Skin of body (tissue), 3 donors: ENCODE measurements around the gene IMPACT. TPM values are rescaled to one million over a fixed set of nuclear protein-coding genes. Genes with fewer than 3 reads are reported as not detected.
A peak's percentile ranks its signal among the peaks of the same experiment; 100 is the strongest.

Experiments
- DNase-seq: peaks from one replicate; lab custom pipeline; 2025; lab: John Stamatoyannopoulos, UW
- small RNA-seq: library from RNA; depleted of rRNA; stranded (forward); fragments of <200 nt; gene quantifications from one replicate; pipeline ENCODE3, GENCODE V24; 2014; ENCODE audit warnings: low replicate concordance
- total RNA-seq: library from RNA; depleted of rRNA; stranded (reverse); fragments of >200 nt; gene quantifications from one replicate; pipeline ENCODE4 v1.2.3, GENCODE V29; 2014

IMPACT gene
- total RNA-seq, 1 donor from 2014 or later = 25.4 TPM

DNA sequence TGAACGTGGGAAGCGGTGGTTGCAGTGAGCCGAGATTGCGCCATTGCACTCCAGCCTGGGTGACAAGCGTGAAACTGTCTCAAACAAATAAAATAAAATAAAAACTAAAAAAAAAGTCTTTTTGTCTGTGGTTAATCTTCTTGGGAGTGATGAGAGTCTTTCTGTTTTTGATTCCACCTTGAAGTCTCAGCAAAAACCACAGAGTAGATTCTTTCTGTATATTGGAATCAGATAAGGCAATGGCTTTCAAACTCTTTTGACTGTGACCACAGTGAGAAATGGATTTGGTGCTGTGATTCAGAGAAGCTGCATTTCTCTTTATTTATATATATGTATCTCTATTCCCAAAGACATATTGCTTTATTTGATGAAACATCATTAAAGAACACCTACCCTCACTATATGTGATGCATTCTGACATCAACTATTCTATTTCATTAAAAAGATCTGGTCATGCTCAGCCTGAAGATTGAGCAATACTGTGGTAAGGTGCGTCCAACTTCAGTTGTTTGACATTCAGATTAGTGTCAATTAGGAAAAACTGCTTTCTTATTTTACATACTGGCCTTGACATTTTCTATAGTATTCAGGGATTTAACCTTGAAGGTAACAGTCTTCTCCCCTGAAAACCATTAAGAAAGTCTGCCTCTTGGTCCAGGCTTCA is 49.6 kb downstream of the IMPACT start:
- DNase-seq = no peak

DNA sequence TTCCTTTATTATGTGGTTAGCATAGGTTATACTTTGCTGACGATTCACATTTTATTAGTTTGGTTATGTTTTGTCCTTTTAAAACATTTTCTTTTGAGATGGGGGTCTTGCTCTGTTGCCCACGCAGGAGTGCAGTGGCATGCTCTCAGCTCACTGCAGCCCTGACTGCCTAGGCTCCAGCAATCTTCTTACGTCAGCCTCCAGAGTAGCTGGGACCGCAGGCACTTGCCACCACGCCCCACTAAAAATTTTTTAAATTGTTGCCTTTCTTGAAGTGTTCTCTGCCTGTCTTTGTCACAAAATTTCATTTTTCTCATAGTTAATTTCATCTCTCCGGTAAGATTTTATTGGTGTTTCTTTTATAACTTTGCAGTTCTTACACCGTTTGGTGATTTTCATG is 52.9 kb downstream of the IMPACT start:
- no peak for DNase-seq

DNA sequence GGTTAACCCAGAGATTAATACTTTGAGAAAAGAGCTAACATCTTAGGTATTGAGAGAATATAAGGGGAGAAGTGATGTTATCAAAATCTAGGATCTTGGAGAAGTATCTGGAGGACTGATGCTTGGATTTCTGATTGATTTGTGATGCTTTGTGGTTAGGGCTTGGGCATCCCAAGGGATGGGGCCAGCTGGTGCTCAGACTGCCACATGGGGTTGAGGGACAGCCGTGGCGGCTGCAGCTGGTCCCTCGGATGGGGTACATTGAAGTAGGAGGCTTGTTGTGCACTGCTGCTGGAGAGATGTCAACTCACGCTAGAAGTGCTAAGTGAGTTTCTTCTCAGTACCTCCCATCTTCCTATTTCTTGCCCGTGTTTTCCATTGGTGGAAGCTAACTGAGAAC is 56.4 kb downstream of the IMPACT start:
- no peak for DNase-seq

DNA sequence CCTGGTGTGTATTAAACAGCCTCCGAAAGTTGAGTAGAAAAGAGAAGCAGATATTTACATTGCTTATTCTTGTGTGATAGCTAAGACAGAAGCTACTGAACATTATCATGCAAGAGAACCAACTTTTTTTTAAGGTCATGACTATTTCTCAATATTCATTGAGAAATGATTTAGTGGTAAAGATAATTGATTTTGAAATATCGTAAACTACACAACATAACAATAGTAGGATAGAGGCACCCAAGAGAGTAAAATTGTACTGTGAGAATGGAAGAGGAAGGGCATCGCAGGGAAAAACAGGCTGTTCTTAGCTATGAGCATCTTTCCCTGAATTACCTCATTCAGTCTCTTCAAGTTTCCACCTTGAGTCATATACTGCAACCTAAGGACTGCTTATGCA is 59.2 kb downstream of the IMPACT start:
- no peak for DNase-seq

DNA sequence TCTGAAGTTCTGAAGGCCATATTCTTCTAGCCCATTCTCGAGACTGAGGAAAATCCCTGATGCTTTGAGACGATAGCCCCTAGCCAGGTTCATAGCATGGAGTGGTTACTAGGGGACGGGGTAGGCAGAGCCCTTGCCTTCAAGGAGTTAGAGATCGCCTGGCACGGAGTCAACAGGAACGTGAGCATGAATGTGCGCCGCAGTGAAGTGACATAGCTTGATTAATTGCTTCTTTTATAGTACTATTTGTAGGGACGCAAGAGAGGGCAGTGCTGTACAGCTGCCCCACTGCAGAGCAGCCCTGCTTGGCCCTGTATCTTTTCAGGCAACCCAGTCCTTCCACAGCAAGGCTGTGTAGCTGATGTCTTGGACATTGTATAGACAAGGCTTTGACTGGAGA is 60.2 kb downstream of the IMPACT start:
- DNase-seq = no peak

DNA sequence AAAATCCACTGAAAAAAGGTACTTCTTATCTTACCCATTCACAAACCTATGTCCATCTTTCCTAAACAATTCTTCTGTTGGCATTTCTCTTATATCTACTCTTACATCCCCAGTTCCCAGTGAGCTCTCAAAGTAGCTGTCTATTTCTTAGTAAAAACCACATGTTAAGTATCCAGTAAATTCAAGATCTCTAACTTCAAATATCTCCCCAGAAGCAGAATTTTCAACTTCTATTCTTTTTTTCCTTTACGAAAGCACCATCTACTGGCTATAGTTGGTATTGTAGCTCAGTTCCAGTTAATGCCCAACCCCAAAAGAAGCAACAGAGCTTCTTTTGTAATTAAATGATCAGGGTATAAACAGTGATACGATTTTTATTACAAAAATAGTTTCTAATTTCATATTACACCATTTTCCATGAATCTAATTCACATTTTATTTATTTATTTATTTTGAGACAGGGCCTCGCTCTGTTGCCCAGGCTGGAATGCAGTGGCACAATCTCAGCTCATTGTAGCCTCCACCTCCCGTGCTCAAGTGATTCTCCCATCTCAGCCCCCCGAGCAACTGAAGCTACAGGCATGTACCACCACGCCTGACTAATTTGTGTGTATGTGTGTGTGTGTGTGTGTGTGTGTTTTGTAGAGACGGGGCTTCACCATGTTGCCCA is 62.5 kb downstream of the IMPACT start:
- peak; percentile 49 for DNase-seq

DNA sequence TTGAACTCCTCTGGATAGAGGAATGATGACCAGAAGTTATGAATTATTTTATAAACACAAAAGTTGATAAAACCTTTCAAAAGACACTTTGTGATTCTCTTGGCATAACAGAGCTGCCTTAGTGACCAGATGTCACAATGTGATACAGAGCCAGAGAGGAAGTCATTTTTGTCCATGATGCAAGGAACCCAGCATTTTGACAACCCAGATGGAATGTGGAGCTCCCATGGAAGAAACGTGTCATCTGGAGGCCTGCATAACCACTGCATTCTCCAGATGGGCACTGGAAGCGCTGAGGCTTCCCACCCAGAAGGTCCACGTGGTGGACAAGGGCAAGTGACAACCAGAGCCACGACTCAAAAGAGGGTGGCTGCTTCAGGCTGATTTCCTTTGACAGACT is 64.1 kb downstream of the IMPACT start:
- peak; percentile 56 for DNase-seq

DNA sequence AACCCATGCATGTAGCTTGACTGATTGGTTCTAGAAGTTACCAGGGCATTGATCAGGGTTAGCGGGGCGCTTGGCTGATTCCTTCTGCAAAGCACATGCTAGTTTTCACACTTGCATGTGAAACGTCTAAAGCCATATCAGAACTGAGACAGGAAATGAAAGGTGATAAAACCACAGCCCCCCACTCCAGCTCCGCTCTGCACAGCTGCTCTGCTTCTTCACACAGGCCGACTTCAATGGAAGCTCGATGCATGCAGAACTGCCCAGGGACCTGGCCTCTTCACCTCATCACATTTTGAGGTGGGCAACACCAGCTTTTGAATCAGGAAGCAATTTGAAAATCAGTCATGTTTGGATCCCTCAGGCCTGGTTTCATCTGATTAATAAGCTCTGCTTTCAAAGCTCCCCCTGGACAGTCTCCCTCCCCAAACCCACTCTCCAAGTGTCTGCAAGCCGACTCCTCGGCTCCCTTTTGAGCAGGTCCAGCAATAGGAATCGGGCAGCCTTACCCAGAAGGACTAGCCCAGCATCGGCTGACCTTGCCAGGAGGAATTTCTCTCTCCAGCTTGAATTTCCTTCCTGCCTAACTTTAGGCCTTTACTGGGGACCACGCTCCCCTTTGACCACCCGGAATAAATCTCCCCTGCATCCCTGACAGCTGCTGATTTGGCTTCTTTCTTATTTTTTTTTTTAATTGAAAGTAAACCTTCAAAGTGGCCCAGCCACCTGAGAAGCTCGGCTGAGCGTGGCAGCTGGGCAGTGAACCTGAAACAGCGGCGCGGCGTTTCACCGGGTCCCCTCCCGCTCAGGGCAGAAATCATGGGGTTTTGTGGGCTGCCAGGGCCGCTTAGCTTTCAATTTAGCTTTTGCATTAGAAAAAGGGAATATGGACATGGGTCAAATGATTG is 65.7 kb downstream of the IMPACT start:
- DNase-seq = no peak

DNA sequence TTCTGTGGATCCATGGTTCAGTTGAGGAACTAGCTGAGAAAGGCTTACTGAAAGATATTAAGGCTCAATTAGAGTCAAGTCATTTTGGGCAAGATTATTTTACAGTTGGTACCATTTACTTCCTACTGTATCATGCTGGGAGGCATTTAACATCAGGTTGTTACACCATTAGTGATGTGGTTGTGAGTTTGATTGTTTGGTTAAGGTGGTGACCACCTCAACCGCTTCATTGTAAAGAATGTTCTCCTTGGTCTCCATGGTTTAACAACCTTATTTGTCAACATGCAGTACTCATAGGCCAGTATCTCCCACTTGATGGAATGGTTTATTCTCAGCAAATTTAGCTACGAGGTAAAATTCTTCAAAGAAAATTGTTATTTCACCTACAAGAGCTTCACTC is 68.1 kb downstream of the IMPACT start:
- no peak for DNase-seq

DNA sequence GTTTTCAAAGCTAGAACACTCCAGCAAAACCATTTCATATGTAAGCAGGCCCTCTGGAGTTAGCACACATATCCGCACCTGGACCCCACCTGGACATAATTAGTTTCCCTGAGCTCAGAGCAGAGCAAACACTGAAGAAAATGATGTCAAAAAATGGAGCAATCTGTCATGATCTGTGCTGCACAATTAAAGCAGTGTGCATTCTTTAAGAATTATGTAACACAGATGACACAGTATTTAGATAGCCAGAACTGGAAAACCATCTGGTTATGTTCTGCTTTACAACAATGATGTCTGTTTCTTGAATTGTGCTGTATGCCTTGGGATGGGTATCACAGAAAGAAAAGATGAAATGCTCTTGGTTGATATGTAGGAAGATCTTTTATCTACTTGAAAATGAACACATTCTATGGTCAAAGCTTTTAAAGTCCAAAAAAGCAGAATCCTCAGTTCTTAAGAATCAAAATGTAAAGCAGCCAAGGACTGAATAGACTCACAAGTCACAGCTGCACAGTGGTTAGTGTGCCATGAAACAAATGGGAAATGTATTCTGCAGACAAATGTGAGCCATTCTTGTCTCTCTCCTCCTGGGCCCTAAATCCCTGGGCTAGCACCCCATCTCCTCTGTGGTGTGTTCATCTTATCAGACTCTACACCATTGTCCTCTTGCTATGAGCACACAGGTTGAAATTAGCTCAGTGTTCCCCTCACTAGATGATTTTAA is 70.7 kb downstream of the IMPACT start:
- peak; percentile 95 for DNase-seq

DNA sequence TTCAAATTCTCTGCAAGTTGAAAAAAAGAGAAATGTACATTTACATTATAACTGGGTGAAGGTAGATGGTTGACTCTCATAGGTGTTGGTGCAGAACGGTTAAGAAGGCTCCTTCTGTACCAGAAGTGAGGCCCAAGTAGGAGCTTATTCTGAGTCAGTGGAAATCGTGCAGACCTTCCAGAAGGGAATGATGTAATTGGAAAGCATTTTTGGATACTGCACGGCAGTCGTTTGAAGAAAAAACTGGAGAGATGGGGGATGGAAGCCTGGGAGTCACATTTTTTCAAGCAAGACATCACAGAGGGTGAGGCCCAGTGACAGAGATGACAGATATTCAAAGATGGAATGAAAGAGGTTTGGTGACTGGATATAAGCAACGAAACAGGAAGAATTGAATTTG is 73.3 kb downstream of the IMPACT start:
- DNase-seq = peak; percentile 83

DNA sequence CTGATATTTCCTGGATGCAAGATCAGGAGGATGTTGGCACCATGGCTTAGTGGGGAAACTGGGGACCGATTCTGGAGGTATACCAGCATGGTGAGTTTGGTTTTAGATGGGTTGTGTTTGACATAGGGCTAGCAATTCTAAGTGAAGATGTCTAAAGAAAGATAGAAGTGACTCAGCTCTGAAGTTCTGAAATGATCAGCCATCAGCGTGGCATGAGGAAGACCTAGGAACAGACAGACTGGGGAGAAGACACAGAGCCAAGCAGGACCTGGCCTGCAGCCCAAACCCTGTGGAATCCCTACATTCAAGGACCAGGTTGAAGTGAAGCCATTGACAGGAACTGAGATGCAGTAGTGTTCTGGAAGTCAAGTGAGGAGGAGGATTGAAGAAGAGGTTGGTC is 73.7 kb downstream of the IMPACT start:
- DNase-seq = no peak

DNA sequence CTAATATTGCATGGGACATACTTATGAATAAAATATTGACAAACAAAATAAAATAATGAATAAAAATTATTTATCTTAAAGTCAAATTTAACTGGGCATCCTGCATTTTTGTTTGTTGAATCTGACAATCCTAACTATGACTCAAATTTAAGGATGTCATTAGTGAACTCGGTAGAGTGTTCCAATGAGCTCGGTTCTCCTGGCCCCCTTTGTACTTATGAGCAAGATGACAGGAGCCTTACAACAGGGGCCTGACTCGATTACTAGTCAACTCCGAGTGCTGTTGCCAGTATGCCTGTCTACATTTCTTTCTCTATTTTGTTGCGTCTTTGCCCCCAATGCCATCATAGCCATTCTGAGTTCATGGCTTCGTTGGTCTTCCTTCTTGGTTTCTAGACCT is 74.3 kb downstream of the IMPACT start:
- DNase-seq = no peak

DNA sequence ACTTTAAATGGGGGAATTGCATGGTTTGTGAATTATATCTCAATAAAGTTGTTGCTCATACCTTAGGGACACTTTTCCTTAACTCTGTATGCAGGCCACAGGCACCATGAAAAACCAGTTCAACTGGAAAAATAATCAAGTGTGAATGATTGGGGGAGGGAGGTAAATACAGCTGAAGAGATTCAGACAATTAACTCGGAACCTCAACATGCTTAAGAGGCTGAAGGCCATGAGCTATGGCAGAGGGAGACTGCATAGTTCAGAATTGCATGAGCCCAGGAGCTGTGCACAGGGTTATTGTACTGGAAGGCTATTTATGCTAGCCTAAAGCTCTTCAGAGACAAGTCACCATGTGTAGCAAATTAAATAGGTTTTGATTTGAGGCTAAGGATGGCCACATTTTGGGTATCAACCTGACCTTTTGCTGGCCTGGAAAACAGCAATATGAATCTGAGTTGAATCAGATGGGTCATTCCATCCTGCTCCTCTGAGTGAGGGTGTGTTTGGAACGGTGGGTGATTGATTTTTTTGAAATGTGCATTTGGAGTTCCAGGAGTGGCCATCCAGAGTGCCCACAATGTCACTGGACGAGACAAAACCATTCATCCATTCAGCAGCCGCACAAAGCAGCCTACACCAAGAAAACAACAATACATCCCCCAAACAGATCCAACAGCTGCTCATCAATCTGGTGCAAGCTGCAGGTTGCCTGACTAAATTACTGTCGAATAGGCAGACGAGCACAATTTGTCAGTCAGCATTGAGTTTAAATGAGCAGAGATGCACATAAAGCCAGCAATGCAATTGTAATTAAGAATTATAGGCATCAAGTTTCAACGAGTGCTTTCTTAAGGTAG is 76.4 kb downstream of the IMPACT start:
- DNase-seq = no peak

Small RNA genes within 50 kb of the gene (small RNA-seq; reads per million reads assigned to genes)
- not detected for gene RF00019

Other genes starting within 250 kb of the IMPACT start
- 34.8 TPM for gene OSBPL1A, start 28.8 kb upstream of the IMPACT start, total RNA-seq
- gene HRH4, start 34.0 kb downstream of the IMPACT start, total RNA-seq = 0.30 TPM